Glutamatergic neuron (in vitro differentiated cells): Measurements from ENCODE around the gene OR4K5. TPM values are rescaled to one million over a fixed set of nuclear protein-coding genes. Genes with fewer than 3 reads are reported as not detected.

Source experiments
- DNase-seq: peaks from one replicate; pipeline ENCODE4 v3.0.0; 2022
- H3K27ac Mint-ChIP-seq: one replicate; pipeline ENCODE4 v1.8.0; 2020; ENCODE audit warnings: mild to moderate bottlenecking, mixed read lengths, inconsistent platforms; ENCODE audit not compliant: unreplicated experiment
- H3K27me3 Mint-ChIP-seq: one replicate; pipeline ENCODE4 v1.8.0; 2020; ENCODE audit warnings: mild to moderate bottlenecking, moderate library complexity, mixed read lengths, inconsistent platforms; ENCODE audit not compliant: unreplicated experiment
- H3K36me3 Mint-ChIP-seq: one replicate; pipeline ENCODE4 v1.8.0; 2020; ENCODE audit warnings: mild to moderate bottlenecking, mixed read lengths, inconsistent platforms; ENCODE audit not compliant: unreplicated experiment
- H3K4me1 Mint-ChIP-seq: one replicate; pipeline ENCODE4 v1.8.0; 2020; ENCODE audit warnings: mild to moderate bottlenecking, low read depth, mixed read lengths, inconsistent platforms; ENCODE audit not compliant: unreplicated experiment
- H3K4me3 Mint-ChIP-seq: one replicate; pipeline ENCODE4 v1.8.0; 2020; ENCODE audit warnings: mild to moderate bottlenecking, mixed read lengths, inconsistent platforms; ENCODE audit not compliant: unreplicated experiment
- H3K9me3 Mint-ChIP-seq: one replicate; pipeline ENCODE4 v1.8.0; 2020; ENCODE audit warnings: mild to moderate bottlenecking, moderate library complexity, mixed read lengths, inconsistent platforms; ENCODE audit not compliant: unreplicated experiment
- total RNA-seq: library from RNA; stranded (reverse); fragmentation: NEBNext Ultra II Directional; extraction: Animal tissue kit (Norgen Biotek cat#: 25700); gene quantifications from one replicate; pipeline ENCODE4 v1.2.1, GENCODE V29; 2021; ENCODE audit not compliant: unreplicated experiment
- TF ChIP-seq, protein P1 (sequence below): fragments of 200-600 bp; sonication (generic); IDR thresholded peaks from one replicate; pipeline ENCODE4 v1.5.0; 2021; ENCODE audit not compliant: partially characterized antibody, unreplicated experiment

The OR4K5 gene
- total RNA-seq, 1 donor from 2014 or later: not detected

DNA sequence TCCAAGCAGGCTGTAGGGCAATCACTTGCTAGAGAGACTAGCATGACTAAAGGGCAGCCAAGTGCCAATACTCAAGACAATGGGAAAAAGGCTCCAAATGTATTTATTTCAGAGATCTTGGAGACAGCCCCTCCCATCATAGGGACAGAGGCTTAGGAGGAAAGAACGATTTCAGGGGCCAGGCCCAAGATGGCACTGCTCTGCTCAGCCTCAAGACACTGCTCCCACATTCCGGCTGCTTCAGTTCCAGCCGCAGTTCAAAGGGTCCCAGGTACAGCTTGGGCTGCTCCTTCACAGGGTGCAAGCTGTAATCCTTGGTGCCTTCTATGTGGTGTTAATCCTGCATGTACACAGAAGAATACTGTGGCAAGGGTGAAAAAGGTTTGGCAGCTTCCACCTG is 19.4 kb upstream of the OR4K5 start:
- no peaks in the 10 kb centered on the region for H3K36me3 Mint-ChIP-seq
- H3K27ac Mint-ChIP-seq: no peak overlapping the region
- H3K4me1 Mint-ChIP-seq: no peaks in the 10 kb centered on the region
- TF ChIP-seq, protein P1, sequence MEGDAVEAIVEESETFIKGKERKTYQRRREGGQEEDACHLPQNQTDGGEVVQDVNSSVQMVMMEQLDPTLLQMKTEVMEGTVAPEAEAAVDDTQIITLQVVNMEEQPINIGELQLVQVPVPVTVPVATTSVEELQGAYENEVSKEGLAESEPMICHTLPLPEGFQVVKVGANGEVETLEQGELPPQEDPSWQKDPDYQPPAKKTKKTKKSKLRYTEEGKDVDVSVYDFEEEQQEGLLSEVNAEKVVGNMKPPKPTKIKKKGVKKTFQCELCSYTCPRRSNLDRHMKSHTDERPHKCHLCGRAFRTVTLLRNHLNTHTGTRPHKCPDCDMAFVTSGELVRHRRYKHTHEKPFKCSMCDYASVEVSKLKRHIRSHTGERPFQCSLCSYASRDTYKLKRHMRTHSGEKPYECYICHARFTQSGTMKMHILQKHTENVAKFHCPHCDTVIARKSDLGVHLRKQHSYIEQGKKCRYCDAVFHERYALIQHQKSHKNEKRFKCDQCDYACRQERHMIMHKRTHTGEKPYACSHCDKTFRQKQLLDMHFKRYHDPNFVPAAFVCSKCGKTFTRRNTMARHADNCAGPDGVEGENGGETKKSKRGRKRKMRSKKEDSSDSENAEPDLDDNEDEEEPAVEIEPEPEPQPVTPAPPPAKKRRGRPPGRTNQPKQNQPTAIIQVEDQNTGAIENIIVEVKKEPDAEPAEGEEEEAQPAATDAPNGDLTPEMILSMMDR: no peak
- DNase-seq: no peak
- peaks cover 17% of the 10 kb centered on the region for H3K9me3 Mint-ChIP-seq
- H3K4me3 Mint-ChIP-seq: no peak overlapping the region
- H3K27me3 Mint-ChIP-seq: peaks cover under 1% of the 10 kb centered on the region

GRCh38 chr14:19902409-19902808 is 18.0 kb upstream of the OR4K5 start:
- H3K27me3 Mint-ChIP-seq: peaks cover 1% of the 10 kb centered on the region
- TF ChIP-seq, protein P1: no peak
- H3K9me3 Mint-ChIP-seq: peaks cover 9% of the 10 kb centered on the region
- no peak overlapping the region for H3K27ac Mint-ChIP-seq
- DNase-seq: no peak
- no peak overlapping the region for H3K4me3 Mint-ChIP-seq
- no peaks in the 10 kb centered on the region for H3K36me3 Mint-ChIP-seq
- no peaks in the 10 kb centered on the region for H3K4me1 Mint-ChIP-seq

GRCh38 chr14:19906665-19907064 is 13.7 kb upstream of the OR4K5 start:
- TF ChIP-seq, protein P1: no peak
- peaks cover 5% of the 10 kb centered on the region for H3K36me3 Mint-ChIP-seq
- H3K4me1 Mint-ChIP-seq: no peaks in the 10 kb centered on the region
- no peak for DNase-seq
- peaks cover 17% of the 10 kb centered on the region for H3K9me3 Mint-ChIP-seq
- H3K27ac Mint-ChIP-seq: no peak overlapping the region
- H3K4me3 Mint-ChIP-seq: no peak overlapping the region
- H3K27me3 Mint-ChIP-seq: peaks cover 1% of the 10 kb centered on the region

DNA sequence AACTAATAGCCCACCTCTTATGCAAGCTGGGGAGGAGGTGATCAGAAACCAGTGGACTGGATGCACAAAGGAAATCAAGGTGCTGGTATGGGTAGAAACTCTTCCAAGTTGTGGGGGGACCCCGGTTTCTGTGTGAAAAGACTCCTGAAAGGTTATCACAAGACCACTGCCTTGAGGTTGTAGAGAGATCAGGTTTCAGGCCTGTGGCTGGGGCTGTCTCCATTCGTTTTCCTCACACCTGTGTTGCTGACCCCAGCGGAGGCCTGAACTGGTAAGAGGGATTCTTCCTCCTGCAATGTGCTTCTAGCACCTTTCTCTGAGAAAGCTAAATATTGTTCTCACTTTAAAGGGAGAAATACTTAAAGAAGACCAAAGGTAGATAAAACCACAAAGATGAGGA is 9.3 kb upstream of the OR4K5 start:
- peaks cover 1% of the 10 kb centered on the region for H3K27me3 Mint-ChIP-seq
- no peaks in the 10 kb centered on the region for H3K4me1 Mint-ChIP-seq
- peaks cover 22% of the 10 kb centered on the region for H3K9me3 Mint-ChIP-seq
- TF ChIP-seq, protein P1: no peak
- peaks cover 5% of the 10 kb centered on the region for H3K36me3 Mint-ChIP-seq
- H3K27ac Mint-ChIP-seq: no peak overlapping the region
- H3K4me3 Mint-ChIP-seq: no peak overlapping the region
- DNase-seq: no peak

GRCh38 chr14:19917243-19917642 is 3.2 kb upstream of the OR4K5 start:
- Mint-ChIP-seq H3K36me3 (no peaks in the 10 kb centered on the region), H3K4me3 (no peak overlapping the region), H3K27me3 (no peaks in the 10 kb centered on the region), H3K9me3 (peaks cover 5% of the 10 kb centered on the region), H3K4me1 (no peaks in the 10 kb centered on the region), H3K27ac (no peak overlapping the region)
- TF ChIP-seq, protein P1: no peak
- no peak for DNase-seq
